ENCODE data around the gene EXD3.
"Not testable (repeated sequence)": the region's sequence is repeated elsewhere in the genome, so short reads cannot be mapped to it uniquely, and the experiment has no call there.

The EXD3 gene

DNA sequence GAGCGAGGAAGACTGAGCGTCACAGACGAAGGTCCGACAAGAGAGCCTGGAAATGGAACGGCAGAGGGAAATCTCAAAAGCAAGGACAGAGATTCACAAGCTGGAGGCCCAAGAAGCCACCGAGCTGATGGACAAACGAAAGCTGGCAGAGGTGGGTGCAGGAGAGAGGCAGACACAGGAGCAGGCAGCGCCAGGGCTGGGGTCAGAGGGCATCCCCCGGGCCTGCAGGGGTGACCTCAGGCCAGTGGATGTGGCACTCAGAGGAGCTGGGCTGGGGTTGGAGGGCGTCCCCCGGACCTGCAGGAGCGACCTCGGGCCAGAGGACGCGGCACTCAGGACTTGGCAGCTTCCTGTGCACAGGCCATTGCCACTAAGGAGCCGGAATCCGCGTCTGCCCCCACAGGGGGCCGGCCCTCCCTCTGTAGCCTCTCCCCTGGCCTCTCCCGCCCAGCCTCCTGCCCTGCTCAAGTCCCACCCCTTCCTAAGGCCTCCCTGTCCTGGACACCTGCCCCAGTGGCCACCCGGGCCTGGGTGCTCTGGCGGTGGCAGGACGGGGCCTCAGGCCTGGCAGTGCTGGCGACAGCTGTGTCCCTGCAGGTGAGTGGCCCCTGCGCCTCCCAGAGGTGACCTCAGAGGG is 40.4 kb downstream of the EXD3 start:
- Histone ChIP-seq H3K36me3 (ENCODE audit: control insufficient read depth, insufficient read depth, low read length, severe bottlenecking) (no peaks in the 10 kb centered on the region), H3K4me1 (ENCODE audit: control insufficient read depth, insufficient read depth, low read length) (no peaks in the 10 kb centered on the region), H3K9me3 (ENCODE audit: control insufficient read depth, low read length) (no peaks in the 10 kb centered on the region), H3K27me3 (replicated peaks; ENCODE audit: control insufficient read depth, insufficient read depth, low read length) (no peaks in the 10 kb centered on the region), H3K9ac (ENCODE audit: low read length) (no peak overlapping the region), H3K4me3 (ENCODE audit: low read length) (no peak overlapping the region)
- no peak for DNase-seq (ENCODE audit: low read depth)

- DNase-seq (ENCODE audit: low read depth): no peak
- Histone ChIP-seq H3K9me3 (ENCODE audit: control insufficient read depth, low read length) (no peaks in the 10 kb centered on the region), H3K27me3 (replicated peaks; ENCODE audit: control insufficient read depth, insufficient read depth, low read length) (no peaks in the 10 kb centered on the region), H3K4me1 (ENCODE audit: control insufficient read depth, insufficient read depth, low read length) (no peaks in the 10 kb centered on the region), H3K9ac (ENCODE audit: low read length) (no peak overlapping the region), H3K4me3 (ENCODE audit: low read length) (no peak overlapping the region), H3K36me3 (ENCODE audit: control insufficient read depth, insufficient read depth, low read length, severe bottlenecking) (no peaks in the 10 kb centered on the region)
Observed at GRCh38 chr9:137381501-137382443, 41.2 kb downstream of the EXD3 start.

DNA sequence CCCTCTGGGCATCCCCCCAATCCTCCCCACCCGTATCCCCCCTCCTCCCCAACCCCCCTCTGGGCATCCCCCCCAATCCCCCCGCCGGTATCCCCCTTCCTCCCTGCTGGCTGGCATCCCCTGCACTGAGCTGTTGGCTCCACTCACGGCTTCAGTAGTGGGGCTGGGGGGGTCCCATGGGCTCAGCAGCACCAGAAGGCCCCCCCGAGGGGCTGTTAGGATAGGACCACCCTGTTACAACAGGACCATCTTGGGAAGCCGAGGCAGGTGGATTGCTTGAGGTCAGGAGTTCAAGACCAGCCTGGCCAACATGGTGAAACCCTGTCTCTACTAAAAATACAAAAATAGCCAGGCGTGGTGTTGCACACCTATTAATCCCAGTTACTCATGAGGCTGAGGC is 42.4 kb downstream of the EXD3 start:
- no peaks in the 10 kb centered on the region for H3K4me1 ChIP-seq (ENCODE audit: control insufficient read depth, insufficient read depth, low read length)

DNA sequence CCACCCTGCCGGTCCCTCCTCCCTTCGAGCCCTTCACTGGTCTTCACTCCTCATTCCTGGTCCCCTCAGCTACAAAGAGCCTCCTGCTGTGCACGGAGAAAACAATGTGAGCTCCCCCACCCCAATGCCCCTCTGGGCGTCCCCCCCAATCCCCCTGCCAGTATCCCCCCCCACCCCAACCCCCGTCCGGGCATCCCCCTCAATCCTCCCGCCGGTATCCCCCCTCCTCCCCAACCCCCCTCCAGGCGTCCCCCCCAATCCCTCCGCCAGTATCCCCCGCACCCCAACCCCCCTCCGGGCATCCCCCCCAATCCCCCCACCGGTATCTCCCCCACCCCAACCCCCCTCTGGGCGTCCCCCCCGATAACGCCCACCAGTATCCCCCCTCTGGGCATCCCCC is 42.8 kb downstream of the EXD3 start:
- Histone ChIP-seq H3K9me3 (ENCODE audit: control insufficient read depth, low read length) (peaks cover 4% of the 10 kb centered on the region), H3K9ac (ENCODE audit: low read length) (no peak overlapping the region), H3K27me3 (replicated peaks; ENCODE audit: control insufficient read depth, insufficient read depth, low read length) (no peaks in the 10 kb centered on the region), H3K4me3 (ENCODE audit: low read length) (no peak overlapping the region), H3K36me3 (ENCODE audit: control insufficient read depth, insufficient read depth, low read length, severe bottlenecking) (no peaks in the 10 kb centered on the region), H3K4me1 (ENCODE audit: control insufficient read depth, insufficient read depth, low read length) (no peaks in the 10 kb centered on the region)
- DNase-seq (ENCODE audit: low read depth): no peak

More for the DNA sequence above, 42.4 kb downstream of the EXD3 start:
- no peak for DNase-seq (ENCODE audit: low read depth)
- Histone ChIP-seq H3K9ac (ENCODE audit: low read length) (no peak overlapping the region), H3K9me3 (ENCODE audit: control insufficient read depth, low read length) (peaks cover 2% of the 10 kb centered on the region), H3K4me3 (ENCODE audit: low read length) (no peak overlapping the region), H3K27me3 (replicated peaks; ENCODE audit: control insufficient read depth, insufficient read depth, low read length) (no peaks in the 10 kb centered on the region), H3K36me3 (ENCODE audit: control insufficient read depth, insufficient read depth, low read length, severe bottlenecking) (no peaks in the 10 kb centered on the region)

- Histone ChIP-seq H3K36me3 (ENCODE audit: control insufficient read depth, insufficient read depth, low read length, severe bottlenecking) (no peaks in the 10 kb centered on the region), H3K9ac (ENCODE audit: low read length) (no peak overlapping the region), H3K27me3 (replicated peaks; ENCODE audit: control insufficient read depth, insufficient read depth, low read length) (no peaks in the 10 kb centered on the region), H3K4me3 (ENCODE audit: low read length) (no peak overlapping the region), H3K4me1 (ENCODE audit: control insufficient read depth, insufficient read depth, low read length) (no peaks in the 10 kb centered on the region), H3K9me3 (ENCODE audit: control insufficient read depth, low read length) (peaks cover 4% of the 10 kb centered on the region)
- no peak for DNase-seq (ENCODE audit: low read depth)
Observed at GRCh38 chr9:137379761-137380161, 43.2 kb downstream of the EXD3 start.

- not testable (repeated sequence) for H3K4me1 ChIP-seq (ENCODE audit: control insufficient read depth, insufficient read depth, low read length); H3K27me3 ChIP-seq (replicated peaks; ENCODE audit: control insufficient read depth, insufficient read depth, low read length); H3K9me3 ChIP-seq (ENCODE audit: control insufficient read depth, low read length); DNase-seq (ENCODE audit: low read depth); H3K4me3 ChIP-seq (ENCODE audit: low read length); H3K36me3 ChIP-seq (ENCODE audit: control insufficient read depth, insufficient read depth, low read length, severe bottlenecking); H3K9ac ChIP-seq (ENCODE audit: low read length)
Observed at GRCh38 chr9:137378688-137379410, 44.1 kb downstream of the EXD3 start.

DNA sequence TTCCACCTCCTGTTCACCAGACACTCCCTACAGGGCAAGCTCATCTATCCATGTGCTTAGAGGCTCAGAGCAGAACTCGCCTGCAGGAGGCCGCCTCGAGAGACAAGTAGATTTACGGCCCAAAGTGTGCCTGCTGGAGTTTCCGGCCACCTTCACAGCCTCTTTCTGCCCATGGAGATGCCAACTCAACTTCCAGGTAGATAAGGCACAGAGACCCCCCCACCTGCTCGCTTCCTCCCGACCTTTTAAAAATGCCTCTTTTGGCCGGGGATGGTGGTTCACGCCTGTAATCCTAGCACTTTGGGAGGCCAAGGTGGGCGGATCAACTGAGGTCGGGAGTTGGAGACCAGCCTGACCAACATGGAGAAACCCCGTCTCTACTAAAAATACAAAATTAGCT is 46.6 kb downstream of the EXD3 start:
- Histone ChIP-seq H3K36me3 (ENCODE audit: control insufficient read depth, insufficient read depth, low read length, severe bottlenecking) (no peaks in the 10 kb centered on the region), H3K9ac (ENCODE audit: low read length) (no peak overlapping the region), H3K27me3 (replicated peaks; ENCODE audit: control insufficient read depth, insufficient read depth, low read length) (no peaks in the 10 kb centered on the region), H3K4me3 (ENCODE audit: low read length) (no peak overlapping the region), H3K9me3 (ENCODE audit: control insufficient read depth, low read length) (peaks cover 4% of the 10 kb centered on the region), H3K4me1 (ENCODE audit: control insufficient read depth, insufficient read depth, low read length) (no peaks in the 10 kb centered on the region)
- DNase-seq (ENCODE audit: low read depth): no peak

GRCh38 chr9:137375321-137376058 is 47.5 kb downstream of the EXD3 start:
- Histone ChIP-seq H3K9me3 (ENCODE audit: control insufficient read depth, low read length) (peaks cover 4% of the 10 kb centered on the region), H3K27me3 (replicated peaks; ENCODE audit: control insufficient read depth, insufficient read depth, low read length) (no peaks in the 10 kb centered on the region)

GRCh38 chr9:137374131-137374845 is 48.7 kb downstream of the EXD3 start:
- Histone ChIP-seq H3K27me3 (replicated peaks; ENCODE audit: control insufficient read depth, insufficient read depth, low read length) (no peaks in the 10 kb centered on the region), H3K4me1 (ENCODE audit: control insufficient read depth, insufficient read depth, low read length) (no peaks in the 10 kb centered on the region), H3K4me3 (ENCODE audit: low read length) (no peak overlapping the region)

More at GRCh38 chr9:137375321-137376058, 47.5 kb downstream of the EXD3 start:
- Histone ChIP-seq H3K36me3 (ENCODE audit: control insufficient read depth, insufficient read depth, low read length, severe bottlenecking) (no peaks in the 10 kb centered on the region), H3K9ac (ENCODE audit: low read length) (no peak overlapping the region), H3K4me1 (ENCODE audit: control insufficient read depth, insufficient read depth, low read length) (no peaks in the 10 kb centered on the region), H3K4me3 (ENCODE audit: low read length) (no peak overlapping the region)
- DNase-seq (ENCODE audit: low read depth): no peak

DNA sequence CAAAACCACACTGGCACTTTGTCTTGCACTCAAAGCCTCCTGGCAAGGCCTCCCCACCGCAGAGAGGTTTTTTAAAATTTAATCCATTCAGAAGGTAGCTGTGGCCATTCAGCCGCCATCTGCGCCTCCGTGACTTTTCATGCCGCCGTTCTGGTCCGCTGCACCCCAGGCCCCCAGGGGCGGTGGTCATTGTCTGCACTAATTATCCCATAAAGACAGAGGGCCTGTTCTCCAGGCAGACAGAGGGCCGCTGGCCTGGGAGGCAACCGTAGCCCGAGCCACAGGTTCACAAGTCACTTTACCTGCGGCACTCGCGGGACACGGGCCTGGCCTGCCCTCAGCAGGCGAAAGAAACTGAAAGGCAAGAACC is 49.4 kb downstream of the EXD3 start:
- no peak for DNase-seq (ENCODE audit: low read depth)
- no peaks in the 10 kb centered on the region for H3K4me1 ChIP-seq (ENCODE audit: control insufficient read depth, insufficient read depth, low read length)
- no peaks in the 10 kb centered on the region for H3K36me3 ChIP-seq (ENCODE audit: control insufficient read depth, insufficient read depth, low read length, severe bottlenecking)
- H3K27me3 ChIP-seq (replicated peaks; ENCODE audit: control insufficient read depth, insufficient read depth, low read length): no peaks in the 10 kb centered on the region
- peaks cover 4% of the 10 kb centered on the region for H3K9me3 ChIP-seq (ENCODE audit: control insufficient read depth, low read length)
- H3K9ac ChIP-seq (ENCODE audit: low read length): no peak overlapping the region
- H3K4me3 ChIP-seq (ENCODE audit: low read length): no peak overlapping the region

More at GRCh38 chr9:137374131-137374845, 48.7 kb downstream of the EXD3 start:
- Histone ChIP-seq H3K9me3 (ENCODE audit: control insufficient read depth, low read length) (peaks cover 4% of the 10 kb centered on the region), H3K9ac (ENCODE audit: low read length) (no peak overlapping the region), H3K36me3 (ENCODE audit: control insufficient read depth, insufficient read depth, low read length, severe bottlenecking) (no peaks in the 10 kb centered on the region)
- no peak for DNase-seq (ENCODE audit: low read depth)

All from adipocyte (in vitro differentiated cells).